IMR-90 (cell line): ENCODE data around the gene RNASE12. TPM values are rescaled to one million over a fixed set of nuclear protein-coding genes. Genes with fewer than 3 reads are reported as not detected.

ENCODE experiments used
- ATAC-seq: fragments of 200-7000 bp; cut with Tn5 transposase; 2 replicates; pipeline ENCODE4 v1.9.1; 2020; ENCODE audit warnings: low read depth, mild to moderate bottlenecking, moderate library complexity
- BruUV-seq: library from RNA; stranded (reverse); fragments of 400-500 nt; replicated peaks from 2 replicates; lab custom pipeline; 2021; lab: Mats Ljungman, UMichigan
- CTCF ChIA-PET: fragments of 300-600 bp; formaldehyde crosslinking; extraction: SDS; loops from one replicate; lab custom pipeline; 2021; ENCODE audit warnings: antibody characterized with exemption; lab: Yijun Ruan, JAX
- POLR2A ChIA-PET: fragments of 300-600 bp; sonication (Branson Sonifier 250); formaldehyde crosslinking; loops from one replicate; lab custom pipeline; 2022; ENCODE audit warnings: antibody characterized with exemption; ENCODE audit not compliant: unreplicated experiment; lab: Charles Lee
- DNase-seq: peaks from one replicate; pipeline ENCODE4 v3.0.0; 2013
- H2AFZ ChIP-seq: replicated peaks from 2 replicates; pipeline ENCODE3; 2013; ENCODE audit warnings: low read length, mild to moderate bottlenecking; ENCODE audit not compliant: poor library complexity
- H2AK5ac ChIP-seq: 2 replicates; pipeline ENCODE4 v1.6.1; 2013; ENCODE audit warnings: low read depth, low read length, inconsistent platforms
- H2AK9ac ChIP-seq: replicated peaks from 2 replicates; pipeline ENCODE3; 2013; ENCODE audit warnings: mild to moderate bottlenecking, low read depth, low read length, moderate library complexity; ENCODE audit not compliant: poor library complexity
- H2BK120ac ChIP-seq: 2 replicates; pipeline ENCODE4 v1.6.1; 2013; ENCODE audit warnings: low read depth, low read length, inconsistent platforms
- H2BK15ac ChIP-seq: 3 replicates; pipeline ENCODE4 v1.6.1; 2013; ENCODE audit warnings: low read depth, low read length, inconsistent platforms
- H2BK20ac ChIP-seq: 2 replicates; pipeline ENCODE4 v1.6.1; 2013; ENCODE audit warnings: low read depth, mild to moderate bottlenecking, inconsistent platforms, low read length, moderate library complexity
- H2BK5ac ChIP-seq: 2 replicates; pipeline ENCODE4 v1.6.1; 2013; ENCODE audit warnings: mild to moderate bottlenecking, low read depth, low read length, inconsistent platforms; ENCODE audit not compliant: poor library complexity, severe bottlenecking
- H3K14ac ChIP-seq: replicated peaks from 2 replicates; pipeline ENCODE4 v1.6.1; 2013; ENCODE audit warnings: low read depth, low read length, inconsistent platforms
- H3K18ac ChIP-seq: 2 replicates; pipeline ENCODE4 v1.6.1; 2013; ENCODE audit warnings: low read depth, low read length, control low read depth
- H3K23ac ChIP-seq: 2 replicates; pipeline ENCODE4 v1.6.1; 2013; ENCODE audit warnings: low read depth, low read length, inconsistent platforms
- H3K27ac ChIP-seq: 2 replicates; pipeline ENCODE4 v1.5.1; 2013; ENCODE audit warnings: mild to moderate bottlenecking, control low read depth, low read length; ENCODE audit not compliant: insufficient read depth
- H3K27me3 ChIP-seq: 2 replicates; pipeline ENCODE4 v1.6.1; 2013; ENCODE audit warnings: low read length; ENCODE audit not compliant: control insufficient read depth, insufficient read depth
- H3K36me3 ChIP-seq: 2 replicates; pipeline ENCODE4 v1.6.1; 2013; ENCODE audit warnings: low read length, mixed read lengths; ENCODE audit not compliant: control insufficient read depth, insufficient read depth
- H3K4ac ChIP-seq: 2 replicates; pipeline ENCODE4 v1.6.1; 2013; ENCODE audit warnings: low read depth, low read length, inconsistent platforms
- H3K4me1 ChIP-seq: 2 replicates; pipeline ENCODE4 v1.6.1; 2013; ENCODE audit warnings: low read length, mixed read lengths; ENCODE audit not compliant: control insufficient read depth, insufficient read depth
- H3K4me2 ChIP-seq: 2 replicates; pipeline ENCODE4 v1.6.1; 2013; ENCODE audit warnings: low read depth, mild to moderate bottlenecking, control low read depth, low read length, moderate library complexity
- H3K4me3 ChIP-seq: 2 replicates; pipeline ENCODE4 v1.5.1; 2013; ENCODE audit warnings: low read depth, mild to moderate bottlenecking, control low read depth, low read length, moderate library complexity; ENCODE audit not compliant: insufficient read depth
- H3K56ac ChIP-seq: 2 replicates; pipeline ENCODE4 v1.6.1; 2013; ENCODE audit warnings: low read length, inconsistent platforms; ENCODE audit not compliant: insufficient read depth; ENCODE audit errors: extremely low read depth
- H3K79me1 ChIP-seq, 2 experiments: 2 replicates each; pipeline ENCODE4 v1.6.1; 2013; ENCODE audit warnings: low read length in 2 of 2, inconsistent platforms in 1 of 2, low read depth in 1 of 2
- H3K9ac ChIP-seq: 2 replicates; pipeline ENCODE4 v1.6.1; 2013; ENCODE audit warnings: low read depth, low read length, control low read depth
- H3K9me1 ChIP-seq: 2 replicates; pipeline ENCODE4 v1.6.1; 2013; ENCODE audit warnings: low read length, inconsistent platforms; ENCODE audit not compliant: insufficient read depth
- H3K9me3 ChIP-seq: 2 replicates; pipeline ENCODE4 v1.6.1; 2013; ENCODE audit warnings: low read length; ENCODE audit not compliant: control insufficient read depth, insufficient read depth
- H4K20me1 ChIP-seq: 2 replicates; pipeline ENCODE4 v1.6.1; 2013; ENCODE audit warnings: low read length, inconsistent platforms; ENCODE audit not compliant: insufficient read depth
- H4K5ac ChIP-seq: 2 replicates; pipeline ENCODE4 v1.6.1; 2013; ENCODE audit warnings: mild to moderate bottlenecking, low read depth, low read length, control low read depth
- H4K8ac ChIP-seq, 2 experiments: 2 replicates each; pipeline ENCODE4 v1.6.1; 2013; ENCODE audit warnings: low read depth in 2 of 2, low read length in 2 of 2, control low read depth in 1 of 2, inconsistent platforms in 1 of 2
- H4K91ac ChIP-seq: 2 replicates; pipeline ENCODE4 v1.6.1; 2013; ENCODE audit warnings: low read depth, low read length, inconsistent platforms; ENCODE audit not compliant: insufficient read depth
- BHLHE40 ChIP-seq: fragments of 150-350 bp; IDR thresholded peaks from 2 replicates; pipeline ENCODE4 v1.6.1; 2016; ENCODE audit warnings: mild to moderate bottlenecking, low read depth, low read length
- RAD21 ChIP-seq: IDR thresholded peaks from 2 replicates; pipeline ENCODE4 v1.6.1; 2012; ENCODE audit warnings: low read length, improper control_type of control experiment
- SMC3 ChIP-seq: fragments of 150-350 bp; IDR thresholded peaks from 2 replicates; pipeline ENCODE4 v1.6.1; 2016; ENCODE audit warnings: low read depth, mild to moderate bottlenecking, antibody characterized with exemption, low read length, moderate library complexity
- WGBS, 2 experiments: methylation state at CpG; one replicate each; pipeline versions ENCODE4 v1.1.5 to v1.1.7; 2013; ENCODE audit warnings: missing lambda C conversion rate in 2 of 2; ENCODE audit not compliant: insufficient read length in 1 of 2; ENCODE audit errors: extremely low coverage in 2 of 2; 5-methylcytosine and 5-hydroxymethylcytosine counted together
- dilution Hi-C: fragments of 300-500 bp; cut with HindIII; formaldehyde crosslinking; loops from one replicate; pipeline ENCODE4 v1.14.3; 2018; ENCODE audit warnings: low sequenced_read_pairs; ENCODE audit not compliant: unreplicated experiment
- in situ Hi-C: fragments of 300-500 bp; cut with MboI; formaldehyde crosslinking; loops from 3 replicates; pipeline ENCODE4 v1.14.3; 2019; ENCODE audit warnings: low sequenced_read_pairs, inconsistent platforms, mixed read lengths
- intact Hi-C: fragments of 100-400 bp; cut with micrococcal nuclease; formaldehyde crosslinking; loops from 2 replicates; pipeline ENCODE4 v1.10.0; 2022
- polyA plus RNA-seq, 3 experiments: library from polyadenylated mRNA; depleted of rRNA; stranded (reverse); fragments of >200 nt; gene quantifications; 2 replicates each; pipeline ENCODE4 v1.2.3, GENCODE V29; 2012; ENCODE audit warnings: low replicate concordance in 1 of 3
- total RNA-seq: library from RNA; depleted of rRNA; stranded (reverse); fragments of >200 nt; gene quantifications from 2 replicates; pipeline ENCODE4 v1.2.3, GENCODE V29; 2012
- TF ChIP-seq, protein P1 (sequence below): conservative IDR thresholded peaks from 2 replicates; pipeline ENCODE4 v1.5.1; 2012; ENCODE audit warnings: mild to moderate bottlenecking, low read depth, low read length, improper control_type of control experiment

Gene RNASE12
- total and polyA plus RNA-seq, 2 of the 4 experiments (the other 2 are of a cell fraction), result not detected

DNA sequence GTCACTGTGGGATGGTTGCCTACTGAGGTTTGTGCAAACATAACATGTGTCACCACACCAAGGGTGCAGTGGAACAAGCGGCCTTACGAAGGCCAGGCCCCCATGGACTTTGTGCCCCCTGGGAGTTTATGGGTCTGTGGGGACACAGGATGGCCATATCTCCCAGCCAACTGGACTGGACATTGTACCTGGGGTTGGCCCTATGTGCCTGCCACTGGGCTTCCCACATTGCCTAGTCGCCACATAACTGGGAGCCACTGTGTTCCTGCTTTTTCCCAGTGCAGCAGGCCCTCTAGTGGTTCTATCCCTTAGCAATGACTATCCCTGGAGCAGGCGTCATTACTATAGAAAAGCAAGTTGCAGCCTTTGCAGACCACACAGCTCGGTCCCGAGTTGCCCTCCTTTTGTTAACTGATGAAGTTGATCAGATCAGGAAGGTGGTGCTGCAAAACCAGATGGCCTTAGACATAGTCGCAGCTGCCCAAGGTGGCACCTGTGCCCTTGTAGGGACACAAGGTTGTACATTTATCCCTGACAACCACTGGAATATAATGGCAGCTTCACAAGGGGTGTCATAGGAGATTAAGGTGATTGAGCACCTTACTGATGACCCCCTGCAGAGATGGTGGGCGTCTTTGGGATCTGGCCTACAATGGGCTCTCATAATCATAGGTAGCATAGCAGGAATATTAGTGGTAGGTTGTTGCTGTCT lies 15.2 kb upstream of the RNASE12 start:
- H4K8ac ChIP-seq, result no peak overlapping the region
- no peak for ATAC-seq
- no peak overlapping the region for H3K14ac ChIP-seq
- H4K91ac ChIP-seq, result no peak overlapping the region
- TF ChIP-seq, protein P1, sequence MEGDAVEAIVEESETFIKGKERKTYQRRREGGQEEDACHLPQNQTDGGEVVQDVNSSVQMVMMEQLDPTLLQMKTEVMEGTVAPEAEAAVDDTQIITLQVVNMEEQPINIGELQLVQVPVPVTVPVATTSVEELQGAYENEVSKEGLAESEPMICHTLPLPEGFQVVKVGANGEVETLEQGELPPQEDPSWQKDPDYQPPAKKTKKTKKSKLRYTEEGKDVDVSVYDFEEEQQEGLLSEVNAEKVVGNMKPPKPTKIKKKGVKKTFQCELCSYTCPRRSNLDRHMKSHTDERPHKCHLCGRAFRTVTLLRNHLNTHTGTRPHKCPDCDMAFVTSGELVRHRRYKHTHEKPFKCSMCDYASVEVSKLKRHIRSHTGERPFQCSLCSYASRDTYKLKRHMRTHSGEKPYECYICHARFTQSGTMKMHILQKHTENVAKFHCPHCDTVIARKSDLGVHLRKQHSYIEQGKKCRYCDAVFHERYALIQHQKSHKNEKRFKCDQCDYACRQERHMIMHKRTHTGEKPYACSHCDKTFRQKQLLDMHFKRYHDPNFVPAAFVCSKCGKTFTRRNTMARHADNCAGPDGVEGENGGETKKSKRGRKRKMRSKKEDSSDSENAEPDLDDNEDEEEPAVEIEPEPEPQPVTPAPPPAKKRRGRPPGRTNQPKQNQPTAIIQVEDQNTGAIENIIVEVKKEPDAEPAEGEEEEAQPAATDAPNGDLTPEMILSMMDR, result peak; percentile 56
- TF ChIP-seq RAD21 (peak; percentile 66), SMC3 (peak; percentile 48), BHLHE40 (no peak)
- H3K4me2 ChIP-seq, result no peak overlapping the region
- no peak overlapping the region for H2BK5ac ChIP-seq
- WGBS, 2 experiments, result 31% methylated on average over 2 of the region's 8 CpGs; no CpG with 5 or more reads in 1 of the 2 experiments
- ChIA-PET POLR2A (no interaction called here), CTCF (interaction anchor here (0.7 kb wide), 1 partner anchor 273 kb away, joined by 3 read pairs; no protein-coding TSS in a partner anchor)
- H3K23ac ChIP-seq, result no peak overlapping the region
- in situ Hi-C loops (no loop called here), dilution Hi-C loops (no loop called here), intact Hi-C loops (no loop called here)
- H2AK9ac ChIP-seq, result no peak overlapping the region
- H3K27ac ChIP-seq, result no peak overlapping the region
- no peak overlapping the region for H2BK120ac ChIP-seq
- peaks cover 3% of the 10 kb centered on the region; the same call in 1 of the 2 replicates for H4K20me1 ChIP-seq
- H3K56ac ChIP-seq, result no peak overlapping the region
- no peak overlapping the region for H3K4ac ChIP-seq
- H2BK20ac ChIP-seq, result no peak overlapping the region
- H3K4me3 ChIP-seq, result no peak overlapping the region
- no peak overlapping the region for H3K9ac ChIP-seq
- no peak overlapping the region for H2BK15ac ChIP-seq
- no peaks in the 10 kb centered on the region for H3K9me3 ChIP-seq
- DNase-seq, result peak; percentile 34
- H3K18ac ChIP-seq, result no peak overlapping the region
- H4K5ac ChIP-seq, result no peak overlapping the region
- H2AK5ac ChIP-seq, result no peak overlapping the region
- H3K79me1 ChIP-seq, result no peaks in the 10 kb centered on the region
- no peaks in the 10 kb centered on the region for H3K27me3 ChIP-seq
- no TSS peak for BruUV-seq
- no peaks in the 10 kb centered on the region for H3K4me1 ChIP-seq
- no peak overlapping the region for H2AFZ ChIP-seq
- H3K9me1 ChIP-seq, result no peaks in the 10 kb centered on the region
- H3K36me3 ChIP-seq, result no peaks in the 10 kb centered on the region
